GM19467 (cell line): Measurements from ENCODE around the gene PRRT2.

Source experiments
- ATAC-seq: cut with Tn5 transposase; IDR thresholded peaks from one replicate; pipeline ENCODE4 v1.9.1; 2021; ENCODE audit warnings: mild to moderate bottlenecking, moderate library complexity; ENCODE audit not compliant: unreplicated experiment

The PRRT2 gene

DNA sequence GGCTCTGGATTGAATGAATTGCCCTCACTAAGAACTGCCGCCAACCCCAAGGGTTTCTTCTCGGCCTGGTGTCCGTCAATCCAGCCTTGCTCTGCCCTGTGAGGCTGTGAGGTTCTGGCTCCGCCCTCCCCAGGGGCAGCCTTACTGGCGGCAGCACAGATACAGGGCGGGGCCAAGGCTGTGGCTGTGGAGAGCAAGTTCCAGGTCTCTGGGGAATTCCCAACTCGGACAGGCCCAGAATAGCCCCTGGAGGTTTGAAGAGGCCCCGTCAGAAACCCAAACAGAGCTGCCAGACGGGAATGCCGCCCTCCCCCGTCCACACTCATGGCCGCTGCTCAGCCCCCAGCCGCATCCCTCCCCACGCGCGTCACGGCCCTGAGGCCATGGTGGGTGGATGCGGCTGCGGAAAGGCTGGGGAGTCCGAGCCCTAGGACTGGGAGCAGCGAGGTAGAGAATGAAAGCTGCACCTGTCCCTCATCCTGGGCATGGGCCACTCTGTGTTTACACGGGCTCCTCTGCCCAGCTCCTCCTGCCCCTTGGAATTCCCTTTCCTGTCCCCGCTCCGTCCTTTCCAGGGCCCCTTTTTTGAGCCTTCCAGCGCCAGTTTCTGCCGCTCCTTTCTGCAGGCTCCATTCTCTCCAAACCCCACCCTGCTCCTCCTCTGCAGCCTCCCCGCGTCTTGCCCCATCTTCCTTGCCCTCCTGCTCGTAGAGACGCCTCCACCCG, 660 bp upstream of the PRRT2 start:
- peak; percentile 36 for ATAC-seq

DNA sequence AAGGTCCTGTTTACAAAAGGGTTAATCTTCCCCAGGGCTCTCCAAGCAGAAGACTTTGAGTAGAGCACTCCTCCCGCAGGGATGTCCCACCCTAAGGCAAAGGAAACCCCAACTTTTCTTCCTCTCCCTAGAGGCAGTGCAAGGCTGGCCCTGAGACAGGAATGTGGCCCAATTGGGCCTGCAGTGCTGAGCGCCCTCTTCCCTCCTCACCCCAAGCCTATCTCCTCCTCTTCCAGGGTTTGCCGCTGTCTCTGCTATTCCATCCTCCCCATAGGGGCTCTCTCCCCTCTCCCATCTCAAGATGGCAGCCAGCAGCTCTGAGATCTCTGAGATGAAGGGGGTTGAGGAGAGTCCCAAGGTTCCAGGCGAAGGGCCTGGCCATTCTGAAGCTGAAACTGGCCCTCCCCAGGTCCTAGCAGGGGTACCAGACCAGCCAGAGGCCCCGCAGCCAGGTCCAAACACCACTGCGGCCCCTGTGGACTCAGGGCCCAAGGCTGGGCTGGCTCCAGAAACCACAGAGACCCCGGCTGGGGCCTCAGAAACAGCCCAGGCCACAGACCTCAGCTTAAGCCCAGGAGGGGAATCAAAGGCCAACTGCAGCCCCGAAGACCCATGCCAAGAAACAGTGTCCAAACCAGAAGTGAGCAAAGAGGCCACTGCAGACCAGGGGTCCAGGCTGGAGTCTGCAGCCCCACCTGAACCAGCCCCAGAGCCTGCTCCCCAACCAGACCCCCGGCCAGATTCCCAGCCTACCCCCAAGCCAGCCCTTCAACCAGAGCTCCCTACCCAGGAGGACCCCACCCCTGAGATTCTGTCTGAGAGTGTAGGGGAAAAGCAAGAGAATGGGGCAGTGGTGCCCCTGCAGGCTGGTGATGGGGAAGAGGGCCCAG, 1.0 kb downstream of the PRRT2 start:
- ATAC-seq = no peak

GRCh38 chr16:29813644-29814562, 1.9 kb downstream of the PRRT2 start:
- no peak for ATAC-seq

DNA sequence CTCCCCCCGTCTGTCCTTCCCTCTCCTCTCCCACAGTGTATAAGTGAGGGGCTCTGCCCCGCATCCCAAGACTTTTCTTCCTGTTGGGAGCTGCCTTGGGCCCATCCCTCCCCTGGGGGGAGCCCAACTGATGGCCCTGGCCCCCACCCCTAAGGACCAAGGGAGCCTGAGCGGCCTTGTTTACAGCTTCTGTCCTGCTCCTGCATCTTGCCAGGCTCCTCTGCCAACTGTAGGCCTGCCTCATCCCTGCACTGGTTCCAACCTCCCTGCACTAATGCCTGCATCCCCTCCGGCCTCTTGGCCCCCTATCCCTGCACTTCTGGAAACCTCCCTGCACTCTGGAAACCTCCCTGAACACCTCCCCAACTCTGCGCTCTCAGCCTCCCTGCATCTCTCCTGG, 2.6 kb downstream of the PRRT2 start:
- no peak for ATAC-seq

DNA sequence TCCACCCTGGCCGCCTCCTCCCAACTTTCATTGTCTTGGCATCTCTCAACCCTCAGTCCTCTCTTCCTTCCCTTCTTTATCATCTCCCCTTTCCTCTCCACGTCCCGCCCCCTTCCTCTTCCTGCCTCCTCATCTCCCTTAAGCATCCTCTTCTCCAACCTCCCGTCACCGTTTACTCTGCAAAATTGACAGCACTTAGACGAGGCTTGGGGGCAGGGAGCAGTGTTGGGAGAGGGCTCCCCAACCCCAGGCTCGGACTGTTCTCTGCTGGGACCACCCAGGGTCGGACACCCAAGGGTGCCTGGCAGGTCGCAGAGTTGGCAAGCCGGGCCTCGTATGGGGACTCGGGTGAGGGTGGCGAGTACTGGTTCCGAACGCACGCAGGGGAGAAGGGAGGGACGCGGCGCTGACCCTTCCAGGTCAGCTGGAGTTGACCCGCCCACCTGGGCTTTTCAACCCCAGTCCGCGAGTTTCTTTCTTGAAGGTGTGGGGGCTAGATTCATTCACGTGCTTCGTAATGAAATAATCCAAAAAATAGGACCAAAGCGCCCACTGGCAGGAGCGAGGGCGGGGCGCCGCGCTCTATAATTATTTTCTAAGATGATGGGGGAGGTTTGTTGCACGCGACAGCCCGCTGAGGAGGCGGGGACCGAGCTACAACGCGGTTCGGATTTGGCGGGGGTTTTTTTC, 3.2 kb downstream of the PRRT2 start:
- ATAC-seq = no peak

- ATAC-seq = peak; percentile 49
Measured at GRCh38 chr16:29815793-29816693, 4.0 kb downstream of the PRRT2 start, which contains the start of gene PAGR1. PAGR1 (plus strand) TSS chr16:29816152; CDS start chr16:29816526, 374 bp downstream.

- no peak for ATAC-seq
Measured at GRCh38 chr16:29816694-29817441, 4.9 kb downstream of the PRRT2 start.

DNA sequence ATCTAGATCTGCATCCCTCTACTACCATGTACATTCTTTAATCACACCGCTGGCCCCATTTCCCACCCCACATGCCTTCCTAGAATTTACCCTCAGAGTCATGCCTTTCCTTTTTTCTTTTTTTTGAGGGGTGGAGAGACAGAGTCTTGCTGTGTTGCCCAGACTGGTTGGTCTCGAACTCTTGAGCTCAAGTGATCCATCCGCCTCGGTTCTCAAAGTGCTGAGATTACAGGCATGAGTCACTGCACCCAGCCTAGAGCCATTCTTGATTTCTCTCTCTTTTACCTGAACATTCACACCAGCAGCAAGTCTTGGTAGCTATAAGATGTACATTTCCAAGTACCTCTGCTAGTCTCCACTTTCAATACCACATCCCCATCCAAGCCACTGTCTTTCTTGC, 6.1 kb downstream of the PRRT2 start:
- ATAC-seq = no peak

DNA sequence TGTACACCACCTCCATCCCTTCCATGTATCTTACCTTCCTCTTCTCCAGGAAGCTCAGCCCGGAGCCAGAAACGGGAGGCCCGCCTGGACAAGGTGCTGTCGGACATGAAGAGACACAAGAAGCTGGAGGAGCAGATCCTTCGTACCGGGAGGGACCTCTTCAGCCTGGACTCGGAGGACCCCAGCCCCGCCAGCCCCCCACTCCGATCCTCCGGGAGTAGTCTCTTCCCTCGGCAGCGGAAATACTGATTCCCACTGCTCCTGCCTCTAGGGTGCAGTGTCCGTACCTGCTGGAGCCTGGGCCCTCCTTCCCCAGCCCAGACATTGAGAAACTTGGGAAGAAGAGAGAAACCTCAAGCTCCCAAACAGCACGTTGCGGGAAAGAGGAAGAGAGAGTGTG, 7.5 kb downstream of the PRRT2 start:
- no peak for ATAC-seq

DNA sequence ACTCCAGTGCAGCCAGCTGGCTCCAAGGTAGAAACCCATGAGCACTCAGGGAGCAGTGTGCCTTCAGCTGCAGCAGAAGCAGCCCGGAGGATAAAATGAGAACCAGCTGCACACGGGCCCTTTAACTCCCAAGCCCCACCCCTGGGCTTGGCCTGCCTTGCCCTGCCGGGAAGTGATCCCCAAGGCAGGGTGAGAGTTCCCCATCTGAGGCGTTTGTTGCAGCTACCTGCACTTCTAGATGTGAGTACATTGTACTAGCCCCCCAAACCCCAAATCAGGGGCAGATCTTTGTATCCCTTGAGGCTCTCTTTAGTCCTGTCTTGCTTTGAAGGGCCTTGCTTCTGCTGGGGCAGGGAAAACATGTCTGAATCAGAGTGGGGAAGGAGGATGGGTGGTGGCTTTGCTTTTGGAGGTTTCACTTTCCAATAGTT, 8.3 kb downstream of the PRRT2 start, which contains the start of gene MVP:
MVP (plus strand) TSS at position 192 of the 431 bp plus-strand sequence. CDS start 10,088 bp downstream, outside the sequence.
- no peak for ATAC-seq

DNA sequence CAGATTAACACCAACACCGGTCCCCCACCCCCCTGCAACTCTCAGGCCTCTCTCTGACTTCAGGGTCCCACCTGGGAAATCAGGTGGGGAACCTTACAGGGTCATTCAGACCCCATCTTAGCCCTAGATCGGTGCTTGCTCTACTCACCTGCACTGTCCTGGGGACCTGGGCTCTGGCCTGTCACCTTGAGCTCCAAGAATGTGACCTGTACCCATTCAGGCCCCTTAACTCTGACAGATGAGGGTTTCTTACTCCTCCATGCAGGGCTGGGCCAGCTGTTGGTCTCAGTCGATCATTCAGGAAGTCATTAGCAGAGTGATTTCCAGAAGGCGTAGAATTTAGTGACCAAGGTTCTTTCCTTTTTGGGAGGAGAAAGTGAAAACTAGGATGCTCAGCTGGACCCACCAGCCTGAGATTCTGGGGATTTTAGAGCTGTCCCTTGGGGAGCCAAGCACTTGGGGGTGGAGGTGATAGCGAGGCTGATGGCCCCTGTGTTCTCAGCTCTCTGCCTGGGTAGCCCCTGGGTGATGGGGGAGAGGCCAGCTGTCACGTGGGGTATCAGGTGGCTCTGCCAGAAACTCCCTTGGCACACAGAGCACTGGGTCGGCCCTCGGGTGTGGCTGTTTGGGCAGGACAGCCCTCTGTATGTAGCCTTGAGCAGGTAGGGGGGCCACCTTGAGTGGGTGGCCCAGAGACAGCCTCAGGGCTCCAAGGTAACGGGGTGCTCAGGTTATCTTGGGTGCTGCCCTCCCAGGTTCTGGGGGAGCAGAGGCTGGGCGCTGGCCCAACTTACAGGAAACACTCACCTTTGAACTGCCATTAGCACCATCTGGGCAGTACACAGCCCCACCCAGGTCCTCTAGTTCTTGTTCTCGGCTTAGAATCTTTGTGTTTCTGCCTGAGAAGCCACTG, 9.0 kb downstream of the PRRT2 start:
- no peak for ATAC-seq

GRCh38 chr16:29821643-29822115, 9.7 kb downstream of the PRRT2 start:
- ATAC-seq = no peak

- ATAC-seq = no peak
Measured at GRCh38 chr16:29824589-29825144, 12.7 kb downstream of the PRRT2 start.

- no peak for ATAC-seq
Measured at GRCh38 chr16:29825145-29826044, 13.4 kb downstream of the PRRT2 start.

DNA sequence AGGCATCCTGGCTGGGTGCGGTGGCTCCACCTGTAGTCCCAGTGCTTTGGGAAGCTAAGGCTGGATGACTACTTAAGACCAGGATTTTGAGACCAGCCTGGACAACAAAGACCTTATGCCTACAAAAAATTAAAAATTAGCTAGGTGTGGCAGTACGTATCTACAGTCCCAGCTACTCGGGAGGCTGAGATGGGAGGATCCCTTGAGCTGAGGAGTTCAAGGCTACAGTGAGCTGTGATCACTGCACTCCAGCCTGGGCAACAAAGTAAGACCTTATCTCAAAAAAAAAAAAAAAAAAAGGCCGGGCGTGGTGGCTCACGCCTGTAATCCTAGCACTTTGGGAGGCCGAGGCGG, 14.3 kb downstream of the PRRT2 start:
- no peak for ATAC-seq

DNA sequence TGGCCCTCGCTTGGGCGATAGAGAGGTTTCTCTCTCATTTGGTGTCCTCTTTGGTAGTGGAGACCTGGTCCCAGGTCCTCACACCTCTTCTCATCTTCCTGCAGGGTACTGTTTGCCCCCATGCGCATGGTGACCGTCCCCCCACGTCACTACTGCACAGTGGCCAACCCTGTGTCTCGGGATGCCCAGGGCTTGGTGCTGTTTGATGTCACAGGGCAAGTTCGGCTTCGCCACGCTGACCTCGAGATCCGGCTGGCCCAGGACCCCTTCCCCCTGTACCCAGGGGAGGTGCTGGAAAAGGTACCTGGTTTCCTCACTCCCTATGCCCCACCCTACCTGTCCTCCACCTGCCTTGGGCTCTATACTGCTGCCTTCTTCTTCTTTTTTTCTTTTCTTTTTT, 18.8 kb downstream of the PRRT2 start:
- no peak for ATAC-seq
